HG03064 (cell line): ENCODE results near the gene IFNAR1.

Source experiments
- ATAC-seq: cut with Tn5 transposase; IDR thresholded peaks from one replicate; pipeline ENCODE4 v1.9.1; 2021; ENCODE audit warnings: low read depth; ENCODE audit not compliant: unreplicated experiment

IFNAR1 gene

DNA sequence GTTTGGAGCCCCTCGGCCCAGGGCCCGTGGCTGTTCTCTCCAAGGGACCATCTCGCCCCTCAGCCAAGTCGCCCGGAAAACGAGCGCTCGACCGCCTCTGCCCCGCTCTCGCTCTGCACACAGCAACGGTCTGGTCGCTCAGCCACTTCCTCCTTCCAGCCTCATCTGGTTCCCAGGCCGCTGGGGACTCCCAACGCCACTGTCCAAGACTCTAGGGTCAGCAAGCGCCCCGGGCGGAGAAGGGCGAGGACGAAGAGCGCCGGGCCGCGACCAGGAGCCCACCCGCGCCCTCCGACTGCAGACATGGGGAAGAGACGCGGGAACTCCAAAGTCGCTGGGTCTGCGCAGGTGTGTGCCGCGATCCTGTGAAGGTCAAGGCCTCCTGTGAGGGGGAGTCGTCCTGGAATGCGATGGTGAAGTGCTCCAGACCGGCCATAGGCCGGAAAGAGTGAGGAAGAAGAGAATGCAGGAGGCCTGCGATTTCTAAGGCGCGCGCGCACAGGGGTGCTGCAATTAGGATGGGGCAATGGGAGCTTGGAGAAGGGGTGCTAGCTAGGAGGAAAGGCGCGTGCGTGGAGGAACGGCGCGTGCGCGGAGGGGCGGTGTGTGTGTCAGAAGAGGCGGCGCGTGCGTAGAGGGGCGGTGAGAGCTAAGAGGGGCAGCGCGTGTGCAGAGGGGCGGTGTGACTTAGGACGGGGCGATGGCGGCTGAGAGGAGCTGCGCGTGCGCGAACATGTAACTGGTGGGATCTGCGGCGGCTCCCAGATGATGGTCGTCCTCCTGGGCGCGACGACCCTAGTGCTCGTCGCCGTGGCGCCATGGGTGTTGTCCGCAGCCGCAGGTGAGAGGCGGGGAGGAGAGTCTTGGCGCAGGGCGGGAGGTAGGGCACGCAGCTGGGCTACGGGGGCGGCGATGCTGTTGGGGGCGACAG lies at the start of gene IFNAR1:
IFNAR1 (plus strand) TSS at position 680 of the 931 bp plus-strand sequence; CDS start at position 766, 86 bp downstream.
- peak; percentile 91 for ATAC-seq

DNA sequence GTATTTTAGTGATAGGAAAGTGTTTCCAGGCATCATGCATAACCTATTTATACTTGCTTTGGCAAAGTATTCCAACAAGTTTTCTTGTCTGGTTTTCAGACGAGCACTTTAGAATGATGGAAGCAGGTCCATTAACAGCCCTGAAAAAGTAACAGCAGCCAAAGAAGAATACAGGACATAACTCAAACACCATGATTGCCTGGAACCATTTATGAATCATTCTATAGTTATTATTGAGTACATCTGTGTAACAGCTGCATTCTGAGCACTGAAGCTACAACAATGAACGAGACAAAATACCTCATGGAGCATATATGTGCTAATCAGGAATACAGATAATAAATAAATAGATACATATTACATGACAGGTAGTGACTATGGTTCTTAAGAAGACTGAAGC lies 46.0 kb upstream of the IFNAR1 start:
- ATAC-seq, result no peak

DNA sequence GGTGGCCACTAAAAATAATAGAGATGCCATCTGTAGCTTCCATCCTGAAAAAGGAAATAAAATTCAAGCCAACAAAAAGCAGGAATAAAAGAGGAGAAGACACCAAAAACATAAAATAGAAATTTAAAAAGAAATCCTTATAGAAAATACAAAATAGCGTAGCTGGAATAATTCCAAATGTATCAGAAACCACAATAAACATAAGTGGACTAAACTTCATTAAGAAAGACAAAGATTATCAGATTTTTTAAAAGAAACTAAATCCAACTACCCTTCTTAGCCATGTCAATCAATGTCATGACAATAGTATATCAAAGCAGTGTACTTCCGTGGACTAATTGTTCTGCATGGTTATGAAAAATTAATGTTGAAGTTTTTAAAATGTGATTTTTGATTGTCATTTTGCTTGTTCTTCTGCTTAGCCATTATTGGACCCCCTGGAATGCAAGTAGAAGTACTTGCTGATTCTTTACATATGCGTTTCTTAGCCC lies 45.4 kb upstream of the IFNAR1 start:
- ATAC-seq, result no peak

DNA sequence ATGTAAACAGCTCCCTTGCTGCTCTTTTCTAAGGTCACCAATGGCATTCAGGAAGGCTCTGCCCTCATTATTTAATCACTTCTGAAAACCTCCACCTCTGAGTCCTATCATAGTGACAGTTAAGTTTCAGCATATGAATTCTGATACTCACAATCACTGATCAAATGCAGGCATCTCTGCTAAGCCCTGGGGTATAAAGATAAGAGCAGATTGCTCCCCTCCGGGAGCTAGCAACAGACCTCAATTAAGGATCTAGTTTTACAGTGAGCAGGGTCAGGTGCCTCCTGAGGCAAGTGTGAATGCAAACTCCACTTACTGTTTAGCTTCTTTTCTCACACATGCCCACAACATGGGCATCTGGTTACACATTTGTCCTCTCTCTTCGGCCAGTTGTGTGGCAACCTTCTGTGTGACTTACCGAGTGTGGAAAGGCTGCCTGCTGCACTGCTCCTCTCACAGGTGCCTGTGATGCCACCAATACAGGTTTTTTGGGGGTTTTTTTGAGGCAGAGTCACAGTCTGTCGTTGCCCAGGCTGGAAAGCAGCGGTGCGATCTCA lies 43.6 kb upstream of the IFNAR1 start:
- no peak for ATAC-seq

DNA sequence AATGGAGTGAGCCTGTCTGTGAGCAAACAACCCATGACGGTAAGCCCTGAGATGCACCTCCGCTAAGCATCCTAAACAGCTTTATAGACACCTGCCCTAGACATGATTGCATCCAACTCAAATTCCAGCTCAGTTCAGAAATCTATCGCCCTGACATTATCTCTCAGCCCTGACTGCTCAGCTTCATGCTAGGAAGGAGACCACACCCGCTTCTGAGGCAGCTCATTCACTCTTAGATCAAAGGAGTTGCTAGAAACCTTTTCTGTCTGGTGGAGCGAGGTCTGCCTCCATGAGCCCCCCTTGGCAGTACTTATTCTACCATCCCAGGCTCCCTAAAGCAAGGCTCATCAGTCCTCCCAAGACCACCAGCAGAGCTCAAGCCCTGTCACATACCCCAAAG lies 41.6 kb upstream of the IFNAR1 start:
- ATAC-seq, result no peak

DNA sequence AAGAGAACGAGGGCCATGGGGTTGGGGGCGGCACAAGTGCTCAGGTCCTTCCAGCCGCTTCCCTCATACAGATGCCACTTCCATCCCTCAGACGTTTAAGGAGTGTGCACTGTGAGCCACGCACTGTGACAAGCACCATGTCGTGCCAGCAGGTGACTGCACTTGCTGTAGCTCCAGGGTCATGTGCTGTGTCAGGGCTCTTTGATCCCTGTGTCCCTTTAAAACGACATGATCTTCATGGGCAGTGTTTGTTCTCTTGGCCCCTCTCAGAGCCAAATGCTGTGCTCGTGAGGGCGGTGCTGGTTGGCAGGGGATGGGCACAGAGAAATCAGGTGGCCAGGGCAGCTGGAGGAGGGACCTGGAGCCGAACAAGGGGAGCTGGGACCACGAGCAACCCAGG lies 38.7 kb upstream of the IFNAR1 start:
- ATAC-seq, result no peak

DNA sequence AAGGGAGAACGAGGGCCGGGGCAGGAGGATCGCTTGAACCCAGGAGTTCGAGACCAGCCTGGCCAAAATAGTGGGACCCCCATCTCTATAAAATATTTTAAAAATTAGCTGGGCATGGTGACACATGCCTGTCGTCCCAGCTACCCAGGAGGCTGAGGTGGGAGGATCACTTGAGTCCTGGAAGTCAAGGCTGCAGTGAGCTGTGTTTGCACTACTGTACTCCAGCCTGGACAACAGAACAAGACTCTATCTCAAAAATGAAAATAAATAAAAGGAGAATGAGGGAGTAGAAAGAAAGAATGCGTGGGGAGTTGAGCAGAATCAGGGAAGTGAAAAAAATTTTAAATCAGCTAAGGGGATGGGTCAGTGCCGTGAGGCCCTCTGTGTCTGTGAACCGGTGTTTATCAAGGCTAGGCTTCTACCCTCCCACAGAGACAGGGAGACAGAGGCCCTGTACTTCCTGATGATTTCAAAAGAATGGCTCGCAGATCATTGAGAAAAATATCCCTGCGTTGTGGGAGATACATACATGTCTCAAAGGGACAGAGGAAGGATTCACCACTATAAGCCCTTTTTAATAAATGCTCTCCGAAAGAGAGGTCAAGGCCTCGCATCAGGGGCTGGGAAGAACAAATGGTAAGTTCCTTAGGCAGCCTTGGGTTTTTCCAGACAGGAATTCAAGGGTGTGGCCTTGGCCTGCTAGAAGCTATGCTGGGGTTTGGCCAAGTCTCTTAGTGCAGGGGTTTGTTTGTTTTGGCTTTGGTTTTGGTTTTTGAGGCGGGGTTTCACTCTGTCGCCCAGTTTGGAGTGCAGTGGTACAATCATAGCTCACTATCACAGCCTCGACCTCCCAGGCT lies 37.9 kb upstream of the IFNAR1 start:
- no peak for ATAC-seq

DNA sequence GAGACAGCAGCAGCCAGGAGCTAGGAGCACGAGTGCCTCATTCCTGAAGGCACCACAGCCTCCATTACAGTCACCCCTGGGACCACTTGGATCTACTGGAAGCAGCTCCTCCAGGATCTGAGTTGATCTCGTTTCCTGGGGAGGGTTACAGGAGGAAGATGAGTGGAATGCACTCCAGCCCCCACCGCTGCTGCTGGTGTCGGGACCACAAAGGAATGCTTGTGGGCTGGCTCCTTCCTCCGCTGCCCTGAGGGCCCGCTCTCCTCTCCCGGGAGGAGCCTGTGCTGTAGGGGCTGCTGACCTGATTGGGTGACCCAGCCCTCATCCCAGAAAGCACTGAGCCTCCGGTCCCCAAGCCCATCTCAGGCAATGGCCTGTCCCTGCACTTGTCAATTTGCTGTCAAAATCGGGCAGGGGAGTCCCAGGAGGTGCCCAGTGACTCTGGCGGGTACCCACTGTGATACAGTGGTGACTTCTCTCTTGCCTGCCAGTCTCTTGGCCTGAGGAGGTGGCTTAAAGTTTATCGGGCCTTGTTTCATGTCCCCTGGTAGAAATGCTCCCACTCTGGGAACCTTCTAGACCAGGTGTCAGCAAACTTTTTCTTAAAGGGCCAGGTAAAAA lies 35.5 kb upstream of the IFNAR1 start:
- no peak for ATAC-seq

DNA sequence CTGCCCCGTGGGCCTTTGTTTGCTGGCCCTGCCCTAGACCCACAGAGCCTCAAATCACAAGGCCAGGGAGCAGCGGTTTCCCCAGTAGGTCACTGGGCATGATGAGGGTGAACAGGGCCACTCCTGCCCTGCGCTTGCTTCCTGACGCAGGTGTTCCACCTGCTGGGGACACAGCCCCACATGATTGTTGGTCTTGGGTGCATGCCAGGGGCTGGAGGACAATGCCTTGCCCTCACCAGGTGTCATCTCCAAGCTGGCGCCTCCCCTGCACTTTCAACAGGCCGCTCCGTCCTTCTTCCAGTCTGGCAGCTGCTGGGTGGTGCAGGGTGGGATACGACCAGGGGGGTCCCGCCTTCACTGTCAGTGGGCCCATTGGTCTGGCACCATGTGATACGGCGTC lies 34.3 kb upstream of the IFNAR1 start:
- no peak for ATAC-seq

DNA sequence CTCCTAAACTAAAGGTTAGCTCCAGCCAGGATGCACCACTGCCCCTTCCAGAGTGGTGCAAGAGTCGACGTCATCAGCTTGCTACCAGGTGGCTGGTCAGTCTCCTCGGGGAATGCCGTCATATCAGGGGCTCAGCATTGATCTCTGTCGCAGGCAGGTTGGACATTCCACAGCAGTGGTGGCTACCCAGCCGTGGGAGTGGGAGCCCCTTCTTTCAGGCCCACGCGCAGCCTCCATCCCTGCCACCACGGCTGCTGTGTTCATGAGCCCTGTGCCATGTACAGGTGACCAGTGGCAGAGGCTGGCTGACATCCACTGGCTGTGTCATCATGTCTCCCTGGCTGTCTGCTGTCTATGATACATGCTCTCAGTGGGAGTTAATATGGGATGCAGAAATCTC lies 33.1 kb upstream of the IFNAR1 start:
- ATAC-seq, result no peak

DNA sequence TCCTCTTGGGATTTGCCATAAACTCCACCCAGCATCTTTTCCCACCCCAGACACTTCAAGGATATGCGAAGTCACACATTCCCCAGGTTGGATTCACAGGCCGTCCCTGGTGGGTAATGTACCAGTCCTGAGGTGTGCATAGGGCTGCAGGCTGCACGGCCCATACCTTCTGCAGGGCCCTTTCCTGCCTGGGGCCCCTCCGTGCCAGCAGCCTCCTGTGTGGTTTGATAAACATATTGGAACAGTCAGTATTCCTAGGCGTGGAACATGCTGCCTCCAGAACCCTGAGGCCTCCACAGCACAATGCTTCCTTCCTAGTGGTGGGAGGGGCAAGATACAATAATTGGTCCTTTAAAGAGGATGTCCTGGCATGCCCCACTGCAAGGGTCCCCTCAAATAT lies 32.0 kb upstream of the IFNAR1 start:
- ATAC-seq, result no peak

DNA sequence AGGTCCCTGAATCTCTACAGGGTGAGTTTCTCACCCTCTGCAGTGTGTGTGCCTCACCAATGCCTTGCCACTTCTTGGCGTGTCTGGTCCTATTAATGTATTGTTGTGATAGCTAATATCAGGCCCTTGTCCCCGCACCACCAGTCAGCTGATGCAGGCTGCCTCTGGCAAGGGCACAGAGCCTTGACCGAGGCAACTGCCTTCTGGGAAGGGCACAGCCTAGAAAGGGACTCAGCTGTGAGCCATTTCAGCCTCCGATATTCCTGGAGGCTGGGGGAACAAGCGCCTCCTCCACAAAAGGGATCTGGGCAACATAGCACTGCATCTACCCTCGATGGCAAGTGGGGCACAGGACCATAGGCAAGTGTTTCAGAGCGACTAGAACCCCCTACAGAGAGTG lies 31.6 kb upstream of the IFNAR1 start:
- ATAC-seq, result no peak

DNA sequence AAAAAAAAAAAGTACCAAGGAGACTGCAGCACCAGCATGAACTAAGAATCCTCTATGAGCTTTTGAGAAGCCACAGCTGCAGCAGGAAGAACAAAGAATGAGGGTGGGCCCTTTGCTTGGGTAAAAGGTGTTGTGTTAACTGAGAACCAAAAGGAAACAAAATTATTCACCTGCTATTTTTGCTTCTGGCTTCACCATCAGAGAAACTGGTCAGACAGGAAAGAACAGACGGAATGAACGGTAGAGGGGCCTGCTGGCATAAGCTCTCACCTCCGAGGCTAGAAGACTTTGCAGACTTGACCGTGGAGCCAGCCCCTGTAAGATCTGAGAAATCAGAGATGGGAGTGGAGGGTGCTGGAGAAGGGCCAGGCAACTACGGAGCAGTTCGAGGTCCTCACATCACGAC lies 31.0 kb upstream of the IFNAR1 start:
- ATAC-seq, result no peak

DNA sequence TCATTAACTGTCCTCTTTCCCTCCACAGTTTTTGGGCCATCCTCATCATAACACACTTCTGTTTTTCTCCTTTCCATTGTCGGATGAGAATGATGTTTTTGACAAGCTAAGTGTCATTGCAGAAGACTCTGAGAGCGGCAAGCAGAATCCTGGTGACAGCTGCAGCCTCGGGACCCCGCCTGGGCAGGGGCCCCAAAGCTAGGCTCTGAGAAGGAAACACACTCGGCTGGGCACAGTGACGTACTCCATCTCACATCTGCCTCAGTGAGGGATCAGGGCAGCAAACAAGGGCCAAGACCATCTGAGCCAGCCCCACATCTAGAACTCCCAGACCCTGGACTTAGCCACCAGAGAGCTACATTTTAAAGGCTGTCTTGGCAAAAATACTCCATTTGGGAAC lies 28.6 kb upstream of the IFNAR1 start:
- ATAC-seq, result no peak

DNA sequence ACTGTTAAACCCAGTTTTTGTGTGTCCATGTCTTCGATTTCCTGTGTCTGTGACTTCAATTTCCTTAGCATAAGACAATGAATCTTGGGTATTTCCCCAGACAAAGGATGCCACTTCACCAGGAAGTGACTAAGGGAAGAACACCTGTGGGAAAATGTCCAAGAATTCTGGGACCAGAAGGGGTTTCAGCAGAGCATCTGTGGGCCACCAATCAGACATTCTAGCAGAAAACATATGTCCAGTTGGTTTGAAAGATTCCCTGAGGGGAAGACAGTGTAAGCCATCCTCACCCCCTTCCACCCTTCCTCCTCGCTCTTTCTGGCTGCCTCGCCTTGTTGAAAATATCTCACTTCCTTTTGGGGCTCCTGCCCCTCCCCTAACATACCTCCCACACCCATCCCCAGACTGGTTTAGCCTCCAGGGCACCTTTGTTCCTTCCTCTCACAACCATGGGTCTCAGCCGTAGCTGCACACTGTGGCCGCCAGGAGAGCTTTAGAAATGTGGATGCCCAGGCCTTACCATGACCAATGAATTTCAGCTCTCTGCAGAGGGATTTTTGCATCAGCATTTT lies 25.5 kb upstream of the IFNAR1 start:
- ATAC-seq, result peak; percentile 80

DNA sequence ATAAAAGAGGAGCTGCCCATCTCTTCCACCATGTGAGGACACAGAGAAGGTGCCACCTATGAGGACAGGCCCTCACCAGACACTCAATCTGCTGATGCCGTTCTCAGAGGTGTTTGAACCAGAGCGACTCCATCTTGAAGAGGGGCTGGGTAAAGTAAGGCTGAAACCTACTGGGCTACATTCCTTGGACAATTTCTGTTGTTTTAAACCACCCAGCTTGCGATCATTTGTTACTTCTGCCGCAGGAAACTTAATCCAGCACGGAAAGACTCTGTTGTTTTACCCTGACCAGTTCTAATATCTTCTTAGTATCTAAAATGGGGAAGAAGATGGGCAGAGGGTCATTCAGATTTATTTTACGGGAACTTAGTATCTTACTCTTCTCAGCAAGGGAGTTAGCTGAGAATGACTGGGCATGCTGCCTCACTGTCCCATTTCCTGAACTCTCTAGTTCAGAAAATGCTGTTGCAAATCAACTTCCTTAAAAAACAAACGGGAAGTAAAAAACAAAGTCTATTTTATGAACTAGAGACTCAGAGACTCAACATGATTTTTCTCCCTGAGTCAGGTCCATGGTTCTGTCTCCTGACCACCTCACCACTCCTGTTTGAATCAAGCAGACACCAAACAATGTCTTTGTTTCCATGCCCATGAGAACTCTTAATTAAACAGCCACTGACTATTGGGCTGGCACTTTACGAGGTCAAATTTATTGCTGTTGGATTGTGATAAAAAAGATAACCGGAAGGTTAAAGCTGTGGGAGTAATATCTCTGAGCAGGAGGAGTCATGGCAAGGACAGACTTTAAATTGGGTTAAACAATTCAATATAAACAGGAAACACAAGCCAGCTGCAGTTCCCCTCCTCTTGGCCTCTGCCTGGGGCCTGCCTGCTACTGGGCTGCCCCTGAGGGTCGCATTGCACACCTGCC lies 23.8 kb upstream of the IFNAR1 start:
- ATAC-seq, result no peak

DNA sequence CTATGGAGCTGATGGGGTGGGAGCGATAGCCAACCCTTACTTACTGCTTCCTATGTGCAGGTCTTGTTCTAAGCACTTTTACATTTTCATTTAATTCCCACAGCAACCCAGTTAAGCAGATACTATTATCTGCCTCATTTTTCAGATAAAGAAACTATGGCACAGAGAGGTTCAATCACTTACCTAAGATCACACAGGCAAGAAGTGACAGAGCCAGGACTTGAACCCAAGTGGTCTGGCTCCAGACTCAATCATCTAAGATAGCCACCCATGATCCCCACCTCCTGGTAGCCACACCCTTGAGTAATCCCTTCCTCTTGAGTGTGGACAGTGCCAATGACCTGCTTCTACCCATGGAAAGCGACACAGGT lies 23.2 kb upstream of the IFNAR1 start:
- no peak for ATAC-seq

DNA sequence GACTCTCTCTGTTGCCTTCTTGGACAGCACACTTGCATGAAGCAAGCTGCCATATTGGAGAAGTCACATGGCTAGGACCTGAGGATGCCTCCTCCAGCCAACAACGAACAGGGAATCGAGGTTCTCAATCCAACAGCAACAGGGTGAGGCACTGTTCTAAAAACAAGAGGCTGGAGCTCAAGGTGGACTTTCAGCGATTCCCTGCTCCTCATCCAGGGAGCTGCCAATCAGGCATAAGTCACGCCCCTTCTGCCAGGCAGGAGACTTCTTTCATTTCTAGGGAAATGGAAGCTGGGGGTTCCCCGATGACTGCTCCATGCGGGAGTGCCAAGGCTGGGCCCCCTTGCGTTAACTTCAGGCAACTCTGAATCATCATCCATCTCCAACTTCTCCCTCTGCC lies 22.7 kb upstream of the IFNAR1 start:
- ATAC-seq, result no peak

DNA sequence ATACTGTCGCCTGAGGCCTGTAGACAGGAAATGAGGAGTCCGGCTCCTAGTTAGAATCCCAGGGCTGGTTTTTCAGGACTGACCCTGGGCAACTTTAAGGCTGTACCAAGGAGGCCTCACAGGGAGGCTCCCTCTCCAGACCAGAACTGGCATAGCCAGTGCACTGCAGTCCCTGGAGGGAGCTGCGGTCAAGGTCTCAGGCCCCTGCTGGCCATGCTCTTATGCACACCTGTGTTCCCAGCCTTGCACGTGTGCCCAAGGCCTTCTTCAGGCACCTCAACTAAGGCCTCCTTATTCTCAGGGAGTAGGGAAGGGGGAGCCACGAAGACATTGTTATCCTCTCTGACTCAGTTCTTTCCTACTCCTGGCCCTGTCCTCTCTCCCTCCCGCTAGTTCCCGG lies 22.0 kb upstream of the IFNAR1 start:
- ATAC-seq, result no peak

DNA sequence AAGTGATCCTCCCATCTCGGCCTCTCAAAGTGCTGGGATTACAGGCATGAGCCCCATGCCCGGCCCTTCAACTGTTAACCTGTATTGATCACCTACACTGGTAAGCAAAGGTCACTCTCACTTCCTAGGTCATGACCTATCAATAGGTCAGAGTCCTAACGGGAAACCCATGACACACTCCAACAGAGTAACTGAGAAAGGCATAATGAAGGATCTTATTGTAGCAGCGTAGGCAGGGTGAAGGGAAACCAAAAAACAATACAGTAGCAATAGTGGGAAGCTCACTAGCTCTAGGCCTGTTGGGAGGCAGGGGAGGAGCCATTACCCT lies 19.5 kb upstream of the IFNAR1 start:
- no peak for ATAC-seq
